LNCAP (cell line): ENCODE results near the gene LRRC3C.

Experiments used
- CTCF ChIP-seq: fragments of 450-650 bp; IDR thresholded peaks from 2 replicates; pipeline ENCODE4 v1.5.1; 2017; ENCODE audit warnings: mild to moderate bottlenecking

Gene LRRC3C

GRCh38 chr17:39921323-39921722 lies 6.2 kb upstream of the LRRC3C start:
- no peak for TF ChIP-seq CTCF

- TF ChIP-seq CTCF: no peak
Observed at GRCh38 chr17:39922006-39922405, 5.5 kb upstream of the LRRC3C start.

- TF ChIP-seq CTCF: no peak
Observed at GRCh38 chr17:39923230-39923629, 4.3 kb upstream of the LRRC3C start.

- TF ChIP-seq CTCF: peak; percentile 8; the same call in 1 of the 2 replicates
Observed at GRCh38 chr17:39923836-39924690, 3.5 kb upstream of the LRRC3C start.

GRCh38 chr17:39924691-39925055 lies 2.9 kb upstream of the LRRC3C start:
- no peak for TF ChIP-seq CTCF

- no peak for TF ChIP-seq CTCF
Observed at GRCh38 chr17:39925282-39926134, 2.0 kb upstream of the LRRC3C start.

- TF ChIP-seq CTCF: no peak
Observed at GRCh38 chr17:39926135-39926587, 1.4 kb upstream of the LRRC3C start.
